ENCODE measurements around the gene CD79A.

The CD79A gene

GRCh38 chr19:41863209-41863931 is 13.7 kb upstream of the CD79A start:
- Histone ChIP-seq H3K27me3 (ENCODE audit: control insufficient read depth, insufficient read depth, low read length) (no peaks in the 10 kb centered on the region), H3K4me3 (ENCODE audit: low read length) (no peak overlapping the region), H3K9me3 (ENCODE audit: control insufficient read depth, insufficient read depth, low read length) (no peaks in the 10 kb centered on the region), H3K4me1 (ENCODE audit: control insufficient read depth, insufficient read depth, low read length) (peaks cover 2% of the 10 kb centered on the region; the same call in 1 of the 2 replicates), H3K27ac (ENCODE audit: low read length) (no peak overlapping the region), H3K36me3 (ENCODE audit: control insufficient read depth, insufficient read depth, low read length) (peaks cover 50% of the 10 kb centered on the region)
- WGBS (ENCODE audit: insufficient coverage, insufficient read length): no CpG with 5 or more reads among the region's 11 CpGs
- no peak for DNase-seq (ENCODE audit: low read depth, low spot score)

GRCh38 chr19:41864374-41864773 is 12.7 kb upstream of the CD79A start:
- no peak for DNase-seq (ENCODE audit: low read depth, low spot score)
- Histone ChIP-seq H3K9me3 (ENCODE audit: control insufficient read depth, insufficient read depth, low read length) (no peaks in the 10 kb centered on the region), H3K27me3 (ENCODE audit: control insufficient read depth, insufficient read depth, low read length) (no peaks in the 10 kb centered on the region), H3K36me3 (ENCODE audit: control insufficient read depth, insufficient read depth, low read length) (peaks cover 59% of the 10 kb centered on the region), H3K4me1 (ENCODE audit: control insufficient read depth, insufficient read depth, low read length) (peaks cover 2% of the 10 kb centered on the region; the same call in 1 of the 2 replicates), H3K4me3 (ENCODE audit: low read length) (no peak overlapping the region), H3K27ac (ENCODE audit: low read length) (no peak overlapping the region)
- no CpG with 5 or more reads among the region's 5 CpGs for WGBS (ENCODE audit: insufficient coverage, insufficient read length)

- Histone ChIP-seq H3K9me3 (ENCODE audit: control insufficient read depth, insufficient read depth, low read length) (no peaks in the 10 kb centered on the region), H3K4me3 (ENCODE audit: low read length) (no peak overlapping the region), H3K36me3 (ENCODE audit: control insufficient read depth, insufficient read depth, low read length) (peaks cover 64% of the 10 kb centered on the region), H3K4me1 (ENCODE audit: control insufficient read depth, insufficient read depth, low read length) (peaks cover 1% of the 10 kb centered on the region; the same call in 1 of the 2 replicates), H3K27ac (ENCODE audit: low read length) (no peak overlapping the region), H3K27me3 (ENCODE audit: control insufficient read depth, insufficient read depth, low read length) (no peaks in the 10 kb centered on the region)
- no CpG with 5 or more reads among the region's 3 CpGs for WGBS (ENCODE audit: insufficient coverage, insufficient read length)
- no peak for DNase-seq (ENCODE audit: low read depth, low spot score)
Observed at GRCh38 chr19:41866284-41866683, 10.8 kb upstream of the CD79A start.

DNA sequence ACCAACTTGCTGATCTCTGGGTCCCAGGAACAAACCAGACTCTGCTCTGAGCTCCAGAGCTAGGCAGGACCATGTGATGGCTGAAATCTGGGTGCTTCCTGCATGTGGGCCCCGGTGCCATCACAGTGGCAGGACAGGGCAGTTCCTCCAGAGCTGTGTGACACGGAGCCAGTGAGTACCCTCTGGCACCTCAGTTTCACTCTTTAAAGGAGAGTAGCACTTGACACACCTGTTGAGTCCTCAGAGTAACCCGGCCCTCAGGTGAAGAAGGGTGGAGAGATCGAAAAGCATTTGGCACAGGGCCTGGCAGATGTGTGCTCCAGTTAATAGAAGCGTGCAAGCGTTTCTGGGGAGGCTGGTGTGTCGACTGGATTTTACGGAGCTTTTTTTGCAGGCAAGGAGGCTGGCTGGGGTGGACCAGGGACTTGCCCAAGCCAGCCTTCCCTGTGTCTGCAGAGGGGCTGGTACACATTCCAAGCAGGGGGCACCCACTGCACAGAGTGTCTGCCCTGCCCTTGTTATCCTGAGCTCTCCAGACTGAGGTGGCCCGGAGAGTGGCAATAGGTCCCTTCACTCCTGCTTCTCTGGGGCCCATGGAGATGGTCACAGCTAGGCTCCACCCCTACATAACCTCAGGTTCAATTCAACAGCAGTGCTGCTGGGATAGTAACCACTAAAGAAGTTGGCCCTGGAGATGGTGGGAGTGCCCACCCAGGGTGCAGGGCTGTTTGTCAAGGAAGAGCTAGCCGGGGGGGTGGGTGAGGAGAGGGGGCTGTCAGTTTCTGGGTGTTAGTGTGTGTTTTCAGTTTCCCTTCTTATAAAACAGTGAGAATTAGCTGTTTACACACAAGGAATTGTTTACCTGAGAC is 8.7 kb upstream of the CD79A start:
- no peak for DNase-seq (ENCODE audit: low read depth, low spot score)
- no peaks in the 10 kb centered on the region for H3K4me1 ChIP-seq (ENCODE audit: control insufficient read depth, insufficient read depth, low read length)
- WGBS (ENCODE audit: insufficient coverage, insufficient read length): no CpG with 5 or more reads among the region's 10 CpGs
- H3K27ac ChIP-seq (ENCODE audit: low read length): no peak overlapping the region
- no peaks in the 10 kb centered on the region for H3K27me3 ChIP-seq (ENCODE audit: control insufficient read depth, insufficient read depth, low read length)
- no peaks in the 10 kb centered on the region for H3K9me3 ChIP-seq (ENCODE audit: control insufficient read depth, insufficient read depth, low read length)
- H3K4me3 ChIP-seq (ENCODE audit: low read length): no peak overlapping the region
- peaks cover 53% of the 10 kb centered on the region for H3K36me3 ChIP-seq (ENCODE audit: control insufficient read depth, insufficient read depth, low read length)

- peaks cover 49% of the 10 kb centered on the region for H3K36me3 ChIP-seq (ENCODE audit: control insufficient read depth, insufficient read depth, low read length)
- no peak overlapping the region for H3K27ac ChIP-seq (ENCODE audit: low read length)
- no peaks in the 10 kb centered on the region for H3K4me1 ChIP-seq (ENCODE audit: control insufficient read depth, insufficient read depth, low read length)
Observed at GRCh38 chr19:41868989-41869300, 8.1 kb upstream of the CD79A start.

DNA sequence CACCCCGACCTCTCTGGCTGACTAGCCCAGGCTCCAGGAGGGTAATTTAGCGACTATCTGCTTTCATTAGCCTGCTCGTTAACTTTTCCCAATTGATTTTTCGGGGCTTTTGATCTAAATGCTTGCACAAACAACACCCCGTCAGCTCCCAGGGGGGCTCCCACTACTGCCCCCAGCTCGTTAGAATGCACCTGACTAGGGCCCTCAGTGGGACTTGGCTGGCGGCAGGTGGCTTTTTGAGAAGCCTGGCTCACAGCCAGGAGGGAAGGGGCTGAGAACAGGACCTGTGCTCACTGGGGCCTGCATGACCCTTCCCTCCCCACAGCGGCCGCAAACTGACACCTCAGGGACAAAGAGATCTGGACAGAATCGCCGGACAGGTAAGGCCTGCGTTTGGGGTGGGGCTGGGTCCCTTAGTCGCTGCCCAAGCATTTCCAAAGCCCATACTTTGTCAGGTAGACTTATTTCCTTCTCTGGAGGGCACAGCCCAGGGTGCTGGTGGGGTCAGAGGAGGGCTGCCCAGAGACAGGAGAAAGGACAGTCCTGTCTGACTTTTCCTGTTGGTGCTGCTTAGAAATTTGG is 7.6 kb upstream of the CD79A start:
- peaks cover 44% of the 10 kb centered on the region for H3K36me3 ChIP-seq (ENCODE audit: control insufficient read depth, insufficient read depth, low read length)
- H3K4me3 ChIP-seq (ENCODE audit: low read length): no peak overlapping the region
- DNase-seq (ENCODE audit: low read depth, low spot score): no peak
- no peaks in the 10 kb centered on the region for H3K9me3 ChIP-seq (ENCODE audit: control insufficient read depth, insufficient read depth, low read length)
- no peaks in the 10 kb centered on the region for H3K27me3 ChIP-seq (ENCODE audit: control insufficient read depth, insufficient read depth, low read length)
- no peak overlapping the region for H3K27ac ChIP-seq (ENCODE audit: low read length)
- WGBS (ENCODE audit: insufficient coverage, insufficient read length): no CpG with 5 or more reads among the region's 13 CpGs
- no peaks in the 10 kb centered on the region for H3K4me1 ChIP-seq (ENCODE audit: control insufficient read depth, insufficient read depth, low read length)

More at GRCh38 chr19:41868989-41869300, 8.1 kb upstream of the CD79A start:
- Histone ChIP-seq H3K27me3 (ENCODE audit: control insufficient read depth, insufficient read depth, low read length) (no peaks in the 10 kb centered on the region), H3K9me3 (ENCODE audit: control insufficient read depth, insufficient read depth, low read length) (no peaks in the 10 kb centered on the region), H3K4me3 (ENCODE audit: low read length) (no peak overlapping the region)
- no peak for DNase-seq (ENCODE audit: low read depth, low spot score)
- WGBS (ENCODE audit: insufficient coverage, insufficient read length): no CpG with 5 or more reads among the region's 12 CpGs

DNA sequence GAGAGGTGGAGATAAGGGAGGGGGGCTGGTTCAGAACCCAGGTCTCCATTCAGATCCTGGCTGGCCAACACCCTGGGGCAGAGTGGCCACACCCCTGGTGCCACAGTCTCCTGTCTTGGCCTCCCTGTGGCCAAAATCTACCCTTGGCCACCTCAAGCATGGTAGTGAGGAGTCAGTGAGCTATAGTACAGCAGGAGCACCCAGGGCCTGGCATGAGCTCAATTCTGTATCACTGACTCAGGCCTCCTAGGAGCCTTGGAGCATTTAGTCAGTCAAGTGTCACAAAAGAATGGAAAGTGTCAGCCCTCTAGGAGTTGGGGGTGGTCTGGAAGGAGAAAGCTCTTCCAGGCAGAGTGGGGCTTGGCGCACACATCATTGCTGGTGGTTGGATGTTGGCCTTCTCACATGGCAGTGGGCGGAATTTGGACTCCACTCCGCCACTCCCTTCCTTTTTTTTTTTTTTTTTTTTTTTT is 6.6 kb upstream of the CD79A start:
- no CpG with 5 or more reads among the region's 3 CpGs for WGBS (ENCODE audit: insufficient coverage, insufficient read length)
- Histone ChIP-seq H3K27ac (ENCODE audit: low read length) (no peak overlapping the region), H3K27me3 (ENCODE audit: control insufficient read depth, insufficient read depth, low read length) (no peaks in the 10 kb centered on the region), H3K4me1 (ENCODE audit: control insufficient read depth, insufficient read depth, low read length) (no peaks in the 10 kb centered on the region), H3K4me3 (ENCODE audit: low read length) (no peak overlapping the region), H3K9me3 (ENCODE audit: control insufficient read depth, insufficient read depth, low read length) (no peaks in the 10 kb centered on the region), H3K36me3 (ENCODE audit: control insufficient read depth, insufficient read depth, low read length) (peaks cover 38% of the 10 kb centered on the region)
- no peak for DNase-seq (ENCODE audit: low read depth, low spot score)

- Histone ChIP-seq H3K9me3 (ENCODE audit: control insufficient read depth, insufficient read depth, low read length) (no peaks in the 10 kb centered on the region), H3K4me1 (ENCODE audit: control insufficient read depth, insufficient read depth, low read length) (no peaks in the 10 kb centered on the region), H3K27me3 (ENCODE audit: control insufficient read depth, insufficient read depth, low read length) (no peaks in the 10 kb centered on the region), H3K27ac (ENCODE audit: low read length) (no peak overlapping the region), H3K36me3 (ENCODE audit: control insufficient read depth, insufficient read depth, low read length) (peaks cover 33% of the 10 kb centered on the region), H3K4me3 (ENCODE audit: low read length) (no peak overlapping the region)
- no CpG with 5 or more reads among the region's 16 CpGs for WGBS (ENCODE audit: insufficient coverage, insufficient read length)
- DNase-seq (ENCODE audit: low read depth, low spot score): no peak
Observed at GRCh38 chr19:41871573-41872383, 5.3 kb upstream of the CD79A start.

DNA sequence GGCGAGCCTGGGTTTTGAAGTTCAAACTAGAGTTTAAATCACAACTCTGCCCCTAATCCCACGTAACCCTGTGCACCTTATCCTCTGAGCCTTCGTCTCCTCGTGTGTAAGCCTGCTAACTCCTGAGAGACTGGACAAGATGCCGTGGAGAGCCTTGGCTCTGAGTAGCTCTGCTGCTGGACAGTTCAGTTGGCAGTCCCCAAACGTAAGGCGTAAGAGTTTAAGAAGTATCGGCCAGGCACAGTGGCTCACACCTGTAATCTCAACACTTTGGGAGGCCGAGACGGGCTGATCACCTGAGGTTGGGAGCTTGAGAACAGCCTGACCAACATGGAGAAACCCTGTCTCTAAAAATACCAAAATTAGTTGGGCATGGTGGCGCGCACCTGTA is 4.7 kb upstream of the CD79A start:
- no CpG with 5 or more reads among the region's 12 CpGs for WGBS (ENCODE audit: insufficient coverage, insufficient read length)
- H3K4me3 ChIP-seq (ENCODE audit: low read length): no peak overlapping the region
- no peaks in the 10 kb centered on the region for H3K27me3 ChIP-seq (ENCODE audit: control insufficient read depth, insufficient read depth, low read length)
- DNase-seq (ENCODE audit: low read depth, low spot score): no peak
- H3K4me1 ChIP-seq (ENCODE audit: control insufficient read depth, insufficient read depth, low read length): no peaks in the 10 kb centered on the region
- peaks cover 33% of the 10 kb centered on the region for H3K36me3 ChIP-seq (ENCODE audit: control insufficient read depth, insufficient read depth, low read length)
- no peak overlapping the region for H3K27ac ChIP-seq (ENCODE audit: low read length)
- H3K9me3 ChIP-seq (ENCODE audit: control insufficient read depth, insufficient read depth, low read length): no peaks in the 10 kb centered on the region
